ENCODE measurements around the gene SLC11A1. TPM values are rescaled to one million over a fixed set of nuclear protein-coding genes. Genes with fewer than 3 reads are reported as not detected.

SLC11A1 gene
- total and polyA plus RNA-seq, 2 experiments from 2014 or later: 0.63 to 1.1 TPM

DNA sequence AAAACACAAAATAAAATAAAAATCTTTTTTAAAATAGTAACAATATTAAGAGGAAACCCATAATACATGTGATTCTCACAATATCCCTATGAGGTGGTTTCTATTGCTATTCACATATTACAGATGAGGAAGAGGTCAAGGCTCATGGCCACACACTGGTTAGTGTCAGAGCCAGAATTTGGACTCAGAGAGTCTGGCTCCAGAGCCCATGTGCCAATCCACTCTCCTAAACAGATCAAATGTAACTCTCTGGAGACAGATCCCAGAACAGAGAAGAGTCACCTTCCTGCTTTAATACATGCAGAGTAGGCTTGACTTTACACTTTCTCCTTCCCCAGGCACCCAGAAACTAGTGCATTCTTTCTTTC is 10.1 kb upstream of the SLC11A1 start:
- no peak for DNase-seq (ENCODE audit: low read depth in 1 of 2, low spot score in 1 of 2)
- H3K4me1 ChIP-seq (ENCODE audit: low read depth): no peaks in the 10 kb centered on the region
- H3K27ac ChIP-seq: no peak overlapping the region
- no peaks in the 10 kb centered on the region for H3K9me3 ChIP-seq (ENCODE audit: low read depth)
- H3K36me3 ChIP-seq: no peaks in the 10 kb centered on the region
- TF ChIP-seq, protein P1, sequence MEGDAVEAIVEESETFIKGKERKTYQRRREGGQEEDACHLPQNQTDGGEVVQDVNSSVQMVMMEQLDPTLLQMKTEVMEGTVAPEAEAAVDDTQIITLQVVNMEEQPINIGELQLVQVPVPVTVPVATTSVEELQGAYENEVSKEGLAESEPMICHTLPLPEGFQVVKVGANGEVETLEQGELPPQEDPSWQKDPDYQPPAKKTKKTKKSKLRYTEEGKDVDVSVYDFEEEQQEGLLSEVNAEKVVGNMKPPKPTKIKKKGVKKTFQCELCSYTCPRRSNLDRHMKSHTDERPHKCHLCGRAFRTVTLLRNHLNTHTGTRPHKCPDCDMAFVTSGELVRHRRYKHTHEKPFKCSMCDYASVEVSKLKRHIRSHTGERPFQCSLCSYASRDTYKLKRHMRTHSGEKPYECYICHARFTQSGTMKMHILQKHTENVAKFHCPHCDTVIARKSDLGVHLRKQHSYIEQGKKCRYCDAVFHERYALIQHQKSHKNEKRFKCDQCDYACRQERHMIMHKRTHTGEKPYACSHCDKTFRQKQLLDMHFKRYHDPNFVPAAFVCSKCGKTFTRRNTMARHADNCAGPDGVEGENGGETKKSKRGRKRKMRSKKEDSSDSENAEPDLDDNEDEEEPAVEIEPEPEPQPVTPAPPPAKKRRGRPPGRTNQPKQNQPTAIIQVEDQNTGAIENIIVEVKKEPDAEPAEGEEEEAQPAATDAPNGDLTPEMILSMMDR (IDR thresholded peaks at IDR 0.05; ENCODE audit: low read depth, low read length): no peak
- H3K27me3 ChIP-seq: no peaks in the 10 kb centered on the region
- H3K4me3 ChIP-seq: no peak overlapping the region

DNA sequence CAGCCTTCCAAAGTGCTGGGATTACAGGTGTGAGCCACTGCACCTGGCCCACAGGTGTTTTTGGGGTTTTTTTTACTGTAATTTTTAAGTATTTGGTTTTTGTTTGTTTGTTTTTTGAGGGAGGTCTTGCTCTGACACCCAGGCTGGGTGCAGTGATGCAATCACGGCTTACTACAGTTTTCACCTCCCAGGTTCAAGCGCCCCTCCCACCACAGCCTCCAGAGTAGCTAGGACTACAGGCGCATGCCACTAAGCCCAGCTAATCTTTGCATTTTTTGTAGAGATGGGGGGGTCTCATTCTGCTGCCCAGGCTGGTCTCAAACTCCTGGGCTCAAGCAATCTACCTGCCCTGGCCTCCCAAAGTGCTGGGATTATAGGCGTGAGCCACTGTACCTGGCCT is 7.3 kb upstream of the SLC11A1 start:
- Histone ChIP-seq H3K9me3 (ENCODE audit: low read depth) (no peaks in the 10 kb centered on the region), H3K36me3 (no peaks in the 10 kb centered on the region), H3K4me3 (no peak overlapping the region), H3K27ac (no peak overlapping the region), H3K4me1 (ENCODE audit: low read depth) (no peaks in the 10 kb centered on the region), H3K27me3 (no peaks in the 10 kb centered on the region)
- TF ChIP-seq, protein P1 (IDR thresholded peaks at IDR 0.05; ENCODE audit: low read depth, low read length): no peak
- DNase-seq (ENCODE audit: low read depth in 1 of 2, low spot score in 1 of 2): no peak

DNA sequence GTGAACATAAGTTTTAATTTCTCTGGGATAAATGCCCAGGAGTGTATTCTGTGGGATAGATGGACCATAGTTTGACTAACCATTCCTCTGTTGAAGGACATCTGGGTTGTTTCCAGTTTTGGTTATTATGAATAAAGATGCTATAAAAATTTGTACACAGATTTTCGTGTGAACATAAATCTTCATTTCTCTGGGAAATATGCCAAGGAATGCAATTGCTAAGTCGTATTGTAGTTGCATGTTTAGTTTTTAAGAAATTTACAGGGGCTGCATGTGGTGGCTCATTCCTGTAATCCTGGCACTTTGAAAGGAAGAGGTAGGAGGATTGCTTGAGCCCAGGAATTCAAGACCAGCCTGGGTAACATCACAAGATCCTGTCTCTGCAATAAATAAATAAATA is 6.9 kb upstream of the SLC11A1 start:
- TF ChIP-seq, protein P1 (IDR thresholded peaks at IDR 0.05; ENCODE audit: low read depth, low read length): no peak
- Histone ChIP-seq H3K27me3 (no peaks in the 10 kb centered on the region), H3K36me3 (no peaks in the 10 kb centered on the region), H3K4me3 (no peak overlapping the region), H3K9me3 (ENCODE audit: low read depth) (no peaks in the 10 kb centered on the region), H3K4me1 (ENCODE audit: low read depth) (no peaks in the 10 kb centered on the region), H3K27ac (no peak overlapping the region)
- DNase-seq (ENCODE audit: low read depth in 1 of 2, low spot score in 1 of 2): peak in 1 of 2 donors; percentile 80

DNA sequence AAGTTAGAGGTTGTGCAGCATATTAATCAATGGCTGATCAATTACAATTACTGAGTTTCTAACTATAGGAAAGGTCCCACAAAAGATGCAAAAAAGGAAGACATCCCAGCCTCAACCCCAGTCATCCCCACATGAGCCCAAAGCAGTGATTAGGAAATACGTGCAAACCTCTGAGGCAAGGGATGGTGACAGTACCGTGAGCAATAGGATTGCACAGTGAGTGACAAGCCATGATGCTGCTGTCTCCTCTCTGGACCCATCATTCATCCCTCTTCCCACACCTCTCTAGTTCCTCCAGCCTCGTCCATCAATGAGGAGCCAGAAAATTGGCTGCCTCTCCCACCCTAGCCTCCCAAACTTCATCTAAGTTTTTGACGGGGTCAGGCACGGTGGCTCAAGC is 4.0 kb upstream of the SLC11A1 start:
- no peaks in the 10 kb centered on the region for H3K4me1 ChIP-seq (ENCODE audit: low read depth)
- no peaks in the 10 kb centered on the region for H3K9me3 ChIP-seq (ENCODE audit: low read depth)
- TF ChIP-seq, protein P1 (IDR thresholded peaks at IDR 0.05; ENCODE audit: low read depth, low read length): no peak
- H3K36me3 ChIP-seq: no peaks in the 10 kb centered on the region
- DNase-seq (ENCODE audit: low read depth in 1 of 2, low spot score in 1 of 2): no peak
- no peaks in the 10 kb centered on the region for H3K27me3 ChIP-seq
- no peak overlapping the region for H3K4me3 ChIP-seq
- no peak overlapping the region for H3K27ac ChIP-seq

DNA sequence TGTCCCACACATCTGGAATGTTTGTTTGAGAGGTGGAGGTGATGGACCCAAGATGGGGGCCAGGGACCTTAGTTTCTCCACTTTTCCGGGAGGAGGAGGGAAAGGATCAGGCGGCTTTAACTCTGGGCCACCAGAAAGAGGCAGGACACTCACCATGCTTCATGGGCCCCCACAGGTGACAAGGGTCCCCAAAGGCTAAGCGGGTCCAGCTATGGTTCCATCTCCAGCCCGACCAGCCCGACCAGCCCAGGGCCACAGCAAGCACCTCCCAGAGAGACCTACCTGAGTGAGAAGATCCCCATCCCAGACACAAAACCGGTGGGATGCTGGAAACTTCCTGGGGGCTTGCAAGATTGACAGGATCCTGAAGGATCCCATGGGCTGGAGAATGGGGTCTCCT is 712 bp downstream of the SLC11A1 start:
- Histone ChIP-seq H3K27ac (no peak overlapping the region), H3K36me3 (no peaks in the 10 kb centered on the region), H3K9me3 (ENCODE audit: low read depth) (no peaks in the 10 kb centered on the region), H3K27me3 (no peaks in the 10 kb centered on the region), H3K4me3 (no peak overlapping the region), H3K4me1 (ENCODE audit: low read depth) (no peaks in the 10 kb centered on the region)
- TF ChIP-seq, protein P1 (IDR thresholded peaks at IDR 0.05; ENCODE audit: low read depth, low read length): no peak
- no peak for DNase-seq (ENCODE audit: low read depth in 1 of 2, low spot score in 1 of 2)
